Amygdala (tissue), 56 donors: ENCODE measurements around the gene BARX2.

ENCODE experiments used
- DNase-seq, 56 donors: peaks; one replicate each; lab custom pipeline; 2025; lab: John Stamatoyannopoulos, UW

Gene BARX2

GRCh38 chr11:129428557-129428956 is 52.9 kb downstream of the BARX2 start:
- DNase-seq, result no peak

- no peak for DNase-seq
Observed at GRCh38 chr11:129434641-129435498, 59.2 kb downstream of the BARX2 start.

GRCh38 chr11:129435499-129436245 is 60.0 kb downstream of the BARX2 start:
- DNase-seq, result no peak

- DNase-seq, result no peak
Observed at GRCh38 chr11:129436573-129436972, 60.9 kb downstream of the BARX2 start.

GRCh38 chr11:129440028-129440713 is 64.5 kb downstream of the BARX2 start:
- DNase-seq, result no peak

- DNase-seq, result no peak
Observed at GRCh38 chr11:129442171-129442570, 66.5 kb downstream of the BARX2 start.

GRCh38 chr11:129443276-129443675 is 67.6 kb downstream of the BARX2 start:
- no peak for DNase-seq

GRCh38 chr11:129444274-129444673 is 68.6 kb downstream of the BARX2 start:
- no peak for DNase-seq

- no peak for DNase-seq
Observed at GRCh38 chr11:129445226-129445625, 69.6 kb downstream of the BARX2 start.

- no peak for DNase-seq
Observed at GRCh38 chr11:129446572-129446971, 70.9 kb downstream of the BARX2 start.

GRCh38 chr11:129447654-129448239 is 72.1 kb downstream of the BARX2 start:
- DNase-seq, result no peak

GRCh38 chr11:129451524-129451923 is 75.9 kb downstream of the BARX2 start:
- DNase-seq, result no peak

GRCh38 chr11:129453293-129453721 is 77.7 kb downstream of the BARX2 start:
- DNase-seq, result peak in 5 of 56 donors; percentile 4 to 43 (median 8)

- no peak for DNase-seq
Observed at GRCh38 chr11:129455101-129455500, 79.5 kb downstream of the BARX2 start.

- no peak for DNase-seq
Observed at GRCh38 chr11:129455756-129456655, 80.4 kb downstream of the BARX2 start.

- no peak for DNase-seq
Observed at GRCh38 chr11:129457321-129457720, 81.7 kb downstream of the BARX2 start.

GRCh38 chr11:129458278-129458677 is 82.6 kb downstream of the BARX2 start:
- no peak for DNase-seq

GRCh38 chr11:129458756-129459535 is 83.3 kb downstream of the BARX2 start:
- DNase-seq, result no peak

GRCh38 chr11:129460714-129461113 is 85.1 kb downstream of the BARX2 start:
- DNase-seq, result no peak
